IMR-90 (cell line): ENCODE measurements around the gene PCDHA1.

Experiments
- BHLHE40 ChIP-seq: fragments of 150-350 bp; IDR thresholded peaks from 2 replicates; pipeline ENCODE4 v1.6.1; 2016; ENCODE audit warnings: mild to moderate bottlenecking, low read depth, low read length
- CEBPB ChIP-seq: IDR thresholded peaks from 2 replicates; pipeline ENCODE4 v1.6.1; 2012; ENCODE audit warnings: low read depth, low read length, improper control_type of control experiment
- CHD1 ChIP-seq: IDR thresholded peaks from 2 replicates; pipeline ENCODE4 v1.6.1; 2012; ENCODE audit warnings: low read depth, low read length, improper control_type of control experiment
- MAFK ChIP-seq: IDR thresholded peaks from 2 replicates; pipeline ENCODE4 v1.6.1; 2012; ENCODE audit warnings: low read depth, low read length, improper control_type of control experiment
- MAZ ChIP-seq: IDR thresholded peaks from 2 replicates; pipeline ENCODE4 v1.6.1; 2012; ENCODE audit warnings: low read depth, mild to moderate bottlenecking, low read length, improper control_type of control experiment, moderate library complexity, borderline replicate concordance
- MXI1 ChIP-seq: IDR thresholded peaks from 2 replicates; pipeline ENCODE4 v1.6.1; 2012; ENCODE audit warnings: low read depth, mild to moderate bottlenecking, low read length, moderate library complexity, borderline replicate concordance
- NFE2L2 ChIP-seq: fragments of 150-350 bp; IDR thresholded peaks from 2 replicates; pipeline ENCODE4 v1.6.1; 2016; ENCODE audit warnings: low read depth, mild to moderate bottlenecking, low read length
- POLR2A ChIP-seq: IDR thresholded peaks from 2 replicates; pipeline ENCODE4 v1.6.1; 2012; ENCODE audit warnings: mild to moderate bottlenecking, low read depth, low read length
- RAD21 ChIP-seq: IDR thresholded peaks from 2 replicates; pipeline ENCODE4 v1.6.1; 2012; ENCODE audit warnings: low read length, improper control_type of control experiment
- RCOR1 ChIP-seq: IDR thresholded peaks from 2 replicates; pipeline ENCODE4 v1.6.1; 2012; ENCODE audit warnings: mild to moderate bottlenecking, low read length, improper control_type of control experiment; ENCODE audit not compliant: insufficient replicate concordance
- RFX5 ChIP-seq: IDR thresholded peaks from 2 replicates; pipeline ENCODE4 v1.8.0; 2012; ENCODE audit warnings: low read depth, mild to moderate bottlenecking, low read length, moderate library complexity
- SMC3 ChIP-seq: fragments of 150-350 bp; IDR thresholded peaks from 2 replicates; pipeline ENCODE4 v1.6.1; 2016; ENCODE audit warnings: low read depth, mild to moderate bottlenecking, antibody characterized with exemption, low read length, moderate library complexity
- TF ChIP-seq, protein P1 (sequence below): conservative IDR thresholded peaks from 2 replicates; pipeline ENCODE4 v1.5.1; 2012; ENCODE audit warnings: mild to moderate bottlenecking, low read depth, low read length, improper control_type of control experiment
- TF ChIP-seq, protein P2 (sequence below): fragments of 150-350 bp; IDR thresholded peaks from 2 replicates; pipeline ENCODE4 v1.6.1; 2017; ENCODE audit warnings: mild to moderate bottlenecking, antibody characterized with exemption, low read length, low read depth

DNA sequence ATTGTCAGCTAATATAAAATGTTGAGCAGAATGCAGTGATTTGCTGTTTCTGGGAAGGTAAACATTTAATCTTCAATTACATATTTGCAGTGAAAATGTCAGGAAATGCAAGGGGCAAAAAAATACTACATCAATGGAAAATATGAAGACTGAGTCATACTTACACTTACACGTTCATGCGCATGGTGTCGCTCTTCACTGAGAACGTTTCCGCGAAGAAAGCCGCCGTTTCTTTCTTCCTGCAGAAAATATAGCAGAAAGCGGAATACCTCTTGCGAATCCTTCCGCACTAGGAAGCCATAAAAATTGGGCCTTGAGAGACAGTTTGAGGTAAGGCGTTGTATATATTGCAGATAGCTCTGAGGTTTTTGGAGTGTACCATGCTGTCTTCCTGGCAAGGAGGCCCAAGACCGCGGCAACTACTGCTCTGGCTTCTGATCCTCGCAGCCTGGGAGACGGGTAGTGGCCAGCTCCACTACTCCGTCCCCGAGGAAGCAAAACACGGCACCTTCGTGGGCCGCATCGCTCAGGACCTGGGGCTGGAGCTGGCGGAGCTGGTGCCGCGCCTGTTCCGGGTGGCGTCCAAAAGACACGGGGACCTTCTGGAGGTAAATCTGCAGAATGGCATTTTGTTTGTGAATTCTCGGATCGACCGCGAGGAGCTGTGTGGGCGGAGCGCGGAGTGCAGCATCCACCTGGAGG is 96.1 kb downstream of the PCDHA1 start, which contains the start of gene PCDHA13:
- TF ChIP-seq, protein P1, sequence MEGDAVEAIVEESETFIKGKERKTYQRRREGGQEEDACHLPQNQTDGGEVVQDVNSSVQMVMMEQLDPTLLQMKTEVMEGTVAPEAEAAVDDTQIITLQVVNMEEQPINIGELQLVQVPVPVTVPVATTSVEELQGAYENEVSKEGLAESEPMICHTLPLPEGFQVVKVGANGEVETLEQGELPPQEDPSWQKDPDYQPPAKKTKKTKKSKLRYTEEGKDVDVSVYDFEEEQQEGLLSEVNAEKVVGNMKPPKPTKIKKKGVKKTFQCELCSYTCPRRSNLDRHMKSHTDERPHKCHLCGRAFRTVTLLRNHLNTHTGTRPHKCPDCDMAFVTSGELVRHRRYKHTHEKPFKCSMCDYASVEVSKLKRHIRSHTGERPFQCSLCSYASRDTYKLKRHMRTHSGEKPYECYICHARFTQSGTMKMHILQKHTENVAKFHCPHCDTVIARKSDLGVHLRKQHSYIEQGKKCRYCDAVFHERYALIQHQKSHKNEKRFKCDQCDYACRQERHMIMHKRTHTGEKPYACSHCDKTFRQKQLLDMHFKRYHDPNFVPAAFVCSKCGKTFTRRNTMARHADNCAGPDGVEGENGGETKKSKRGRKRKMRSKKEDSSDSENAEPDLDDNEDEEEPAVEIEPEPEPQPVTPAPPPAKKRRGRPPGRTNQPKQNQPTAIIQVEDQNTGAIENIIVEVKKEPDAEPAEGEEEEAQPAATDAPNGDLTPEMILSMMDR: no peak
- TF ChIP-seq, protein P2, sequence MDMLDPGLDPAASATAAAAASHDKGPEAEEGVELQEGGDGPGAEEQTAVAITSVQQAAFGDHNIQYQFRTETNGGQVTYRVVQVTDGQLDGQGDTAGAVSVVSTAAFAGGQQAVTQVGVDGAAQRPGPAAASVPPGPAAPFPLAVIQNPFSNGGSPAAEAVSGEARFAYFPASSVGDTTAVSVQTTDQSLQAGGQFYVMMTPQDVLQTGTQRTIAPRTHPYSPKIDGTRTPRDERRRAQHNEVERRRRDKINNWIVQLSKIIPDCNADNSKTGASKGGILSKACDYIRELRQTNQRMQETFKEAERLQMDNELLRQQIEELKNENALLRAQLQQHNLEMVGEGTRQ: no peak
- TF ChIP-seq CEBPB: no peak
- no peak for TF ChIP-seq RAD21
- TF ChIP-seq SMC3: no peak
- TF ChIP-seq POLR2A: no peak
- TF ChIP-seq MAFK: no peak
- no peak for TF ChIP-seq CHD1
- TF ChIP-seq MXI1: no peak
- no peak for TF ChIP-seq MAZ
- TF ChIP-seq RCOR1: no peak
- TF ChIP-seq NFE2L2: no peak
- TF ChIP-seq BHLHE40: no peak
- TF ChIP-seq RFX5: no peak
